GM12872 (cell line): ENCODE data around the gene ALKBH1.

Source experiments
- TF ChIP-seq, protein P1 (sequence below): IDR thresholded peaks from 3 replicates; pipeline ENCODE4 v1.5.1; 2011; ENCODE audit warnings: low read depth, mild to moderate bottlenecking, low read length, moderate library complexity; ENCODE audit not compliant: insufficient read depth

ALKBH1 gene

DNA sequence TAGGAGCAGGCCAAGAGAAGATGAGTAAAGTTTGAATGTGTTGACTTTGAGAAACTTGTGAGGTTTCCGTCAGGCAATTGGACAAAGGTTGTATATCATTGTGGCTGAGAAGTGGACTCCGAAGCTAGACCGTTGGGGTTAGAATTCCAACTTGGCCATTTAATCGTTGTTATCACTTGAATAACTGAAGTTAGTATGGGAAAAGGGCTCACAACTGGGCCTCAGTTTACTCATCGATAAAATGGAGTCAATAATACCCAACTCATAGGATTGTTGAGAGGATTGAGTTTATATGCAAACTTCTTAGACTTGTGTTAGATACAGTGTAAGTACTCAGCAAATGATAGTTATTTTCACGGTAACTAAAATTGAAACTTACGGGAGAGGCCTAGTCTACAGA lies 926 bp upstream of the ALKBH1 start:
- TF ChIP-seq, protein P1, sequence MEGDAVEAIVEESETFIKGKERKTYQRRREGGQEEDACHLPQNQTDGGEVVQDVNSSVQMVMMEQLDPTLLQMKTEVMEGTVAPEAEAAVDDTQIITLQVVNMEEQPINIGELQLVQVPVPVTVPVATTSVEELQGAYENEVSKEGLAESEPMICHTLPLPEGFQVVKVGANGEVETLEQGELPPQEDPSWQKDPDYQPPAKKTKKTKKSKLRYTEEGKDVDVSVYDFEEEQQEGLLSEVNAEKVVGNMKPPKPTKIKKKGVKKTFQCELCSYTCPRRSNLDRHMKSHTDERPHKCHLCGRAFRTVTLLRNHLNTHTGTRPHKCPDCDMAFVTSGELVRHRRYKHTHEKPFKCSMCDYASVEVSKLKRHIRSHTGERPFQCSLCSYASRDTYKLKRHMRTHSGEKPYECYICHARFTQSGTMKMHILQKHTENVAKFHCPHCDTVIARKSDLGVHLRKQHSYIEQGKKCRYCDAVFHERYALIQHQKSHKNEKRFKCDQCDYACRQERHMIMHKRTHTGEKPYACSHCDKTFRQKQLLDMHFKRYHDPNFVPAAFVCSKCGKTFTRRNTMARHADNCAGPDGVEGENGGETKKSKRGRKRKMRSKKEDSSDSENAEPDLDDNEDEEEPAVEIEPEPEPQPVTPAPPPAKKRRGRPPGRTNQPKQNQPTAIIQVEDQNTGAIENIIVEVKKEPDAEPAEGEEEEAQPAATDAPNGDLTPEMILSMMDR: no peak

DNA sequence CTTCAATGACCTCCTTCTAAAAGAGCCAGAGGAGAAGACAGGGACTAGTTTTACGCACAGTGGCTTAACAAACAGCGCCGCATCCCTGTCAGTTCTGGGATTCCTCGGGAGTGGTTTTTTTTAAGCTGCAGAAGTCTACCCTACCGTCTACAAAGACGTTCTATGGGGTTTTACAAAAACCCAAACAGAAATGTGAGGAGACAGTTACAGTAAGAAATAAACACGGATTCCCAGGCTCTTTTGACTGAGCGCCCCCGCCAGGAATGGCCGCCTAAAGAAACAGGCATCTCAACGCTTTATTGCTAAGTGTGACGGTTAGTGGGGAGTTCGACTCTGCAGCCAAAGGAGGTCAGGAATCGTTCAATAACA lies 484 bp downstream of the ALKBH1 start:
- TF ChIP-seq, protein P1: peak; percentile 45; the same call in 2 of the 3 replicates

DNA sequence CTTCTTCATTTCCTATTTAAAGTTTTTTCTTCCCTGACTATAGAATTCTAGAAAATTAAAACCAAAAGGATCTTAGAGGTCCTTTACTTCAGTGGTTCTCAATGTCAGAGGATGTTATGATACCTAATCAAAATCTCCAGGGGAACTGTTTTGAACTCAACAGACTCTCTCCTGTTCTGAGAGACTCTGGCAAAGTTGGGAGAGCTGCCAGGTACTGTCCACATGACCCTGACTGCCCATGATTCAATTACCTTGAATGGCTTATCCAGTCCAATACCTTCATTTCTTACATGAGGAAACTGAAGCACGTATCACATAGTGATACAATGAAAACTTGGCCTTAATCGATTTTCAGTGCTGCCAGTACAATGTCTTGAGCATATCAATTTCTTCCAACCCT lies 16.6 kb downstream of the ALKBH1 start:
- TF ChIP-seq, protein P1: no peak

DNA sequence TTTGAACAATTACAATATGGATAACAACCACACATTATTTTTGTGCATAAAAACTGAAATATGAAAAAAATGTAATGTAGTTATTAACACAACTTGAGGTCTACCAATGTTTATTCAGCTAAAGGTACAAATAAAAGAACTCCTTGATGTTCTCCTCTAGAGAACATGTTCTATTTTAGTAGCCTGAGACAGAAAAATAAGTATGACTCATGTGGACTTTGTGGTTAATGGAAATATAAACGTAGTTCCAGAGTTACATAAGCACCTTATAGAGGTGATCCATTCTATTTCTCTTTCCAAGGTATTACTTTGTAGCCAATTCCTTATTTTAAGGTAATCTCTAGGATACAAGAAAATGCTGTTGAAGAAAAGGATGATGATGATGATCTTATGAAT lies 25.7 kb downstream of the ALKBH1 start:
- TF ChIP-seq, protein P1: no peak

DNA sequence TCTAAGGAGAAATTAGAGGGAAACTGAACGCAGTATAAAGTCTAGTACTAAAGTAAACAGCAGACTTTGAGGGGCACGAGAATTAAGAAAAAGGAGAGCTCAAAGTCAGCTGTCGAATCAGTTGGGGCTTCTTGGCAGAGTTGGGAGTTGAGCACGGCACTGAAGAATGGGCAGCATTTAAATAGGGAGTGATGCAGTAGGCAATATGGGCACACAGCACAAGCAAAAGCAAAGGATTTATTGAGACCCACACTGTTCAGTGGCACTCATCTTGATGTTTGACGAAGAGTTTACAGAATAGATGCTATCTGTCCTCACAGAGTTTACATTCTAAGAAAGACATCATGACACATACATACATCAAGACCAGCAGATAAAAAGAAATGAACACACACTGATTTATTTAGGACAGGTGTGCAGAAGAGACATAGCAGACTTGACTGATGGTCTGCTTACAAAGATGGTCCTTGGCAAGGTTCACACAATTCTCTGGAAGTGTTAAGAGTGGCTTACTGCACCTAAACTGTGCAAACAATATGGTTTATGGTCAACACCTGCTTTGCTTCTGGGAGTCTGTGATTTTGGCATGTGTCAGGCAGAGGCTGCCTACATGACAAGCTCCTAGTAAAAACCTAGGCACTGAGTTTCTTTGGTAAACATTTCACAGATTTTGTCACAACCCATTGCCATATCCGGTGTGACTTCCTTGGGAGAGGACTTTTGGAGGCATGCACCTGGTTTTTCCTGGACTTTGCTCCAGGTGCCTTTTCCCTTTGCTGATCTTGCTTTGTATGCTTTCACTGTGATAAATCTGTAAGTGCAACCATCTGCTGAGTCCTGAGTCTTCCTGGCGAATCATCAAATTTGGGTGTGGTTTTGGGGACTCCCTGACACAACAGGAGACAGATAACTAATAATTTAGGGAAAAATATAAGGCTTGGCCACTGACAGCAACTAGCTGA lies 26.3 kb downstream of the ALKBH1 start:
- TF ChIP-seq, protein P1: no peak

DNA sequence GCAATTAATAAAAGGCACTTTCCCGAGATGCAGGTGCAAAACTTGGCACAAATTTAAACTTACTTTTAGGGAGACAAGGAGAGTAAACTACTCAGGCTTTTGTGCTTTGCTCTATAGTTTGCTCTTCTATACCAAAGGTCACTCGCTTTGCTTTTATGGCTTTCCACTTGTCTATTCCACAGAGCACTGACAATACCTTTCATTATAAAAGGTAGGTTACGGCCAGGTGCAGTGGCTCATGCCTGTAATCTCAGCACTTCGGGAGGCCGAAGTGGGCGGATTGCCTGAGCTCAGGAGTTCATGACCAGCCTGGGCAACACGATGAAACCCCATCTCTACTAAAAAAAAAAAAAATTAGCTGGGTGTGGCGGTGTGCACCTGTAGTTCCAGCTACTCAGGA lies 32.9 kb downstream of the ALKBH1 start:
- TF ChIP-seq, protein P1: no peak

DNA sequence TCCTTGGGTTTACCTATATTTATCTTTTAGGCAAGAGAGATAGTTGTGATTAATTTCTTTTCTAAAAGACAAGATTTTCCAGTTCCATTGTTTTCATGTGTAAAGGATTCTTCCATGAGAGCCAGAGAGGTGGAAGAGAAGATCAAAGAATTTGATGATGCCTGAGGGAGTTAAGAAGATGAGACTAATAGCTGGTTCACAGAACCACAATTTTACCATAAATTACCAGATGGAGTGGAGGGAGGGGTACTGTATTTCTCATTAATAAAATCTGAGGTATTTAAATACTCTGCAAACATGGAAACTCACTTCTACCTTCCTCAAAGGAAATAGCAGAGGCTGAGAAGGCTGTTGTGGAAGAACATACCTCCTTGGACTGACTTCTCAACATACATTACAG lies 34.6 kb downstream of the ALKBH1 start:
- TF ChIP-seq, protein P1: no peak
